KOPT-K1 (cell line): Measurements from ENCODE around the gene LDAF1.

ENCODE experiments used
- H3K27ac ChIP-seq: fragments of 200-600 bp; sonication (generic); 2 replicates; pipeline ENCODE4 v1.5.1; 2016; ENCODE audit warnings: antibody characterized with exemption, mild to moderate bottlenecking, low read depth, low read length; ENCODE audit not compliant: poor library complexity, severe bottlenecking
- H3K36me3 ChIP-seq: fragments of 200-600 bp; sonication (generic); 2 replicates; pipeline ENCODE4 v1.5.1; 2017; ENCODE audit warnings: antibody characterized with exemption, mild to moderate bottlenecking, low read length, moderate library complexity; ENCODE audit not compliant: insufficient read depth
- H3K9me3 ChIP-seq: fragments of 200-600 bp; sonication (generic); 2 replicates; pipeline ENCODE4 v1.5.1; 2017; ENCODE audit warnings: antibody characterized with exemption, low read length, mild to moderate bottlenecking; ENCODE audit not compliant: insufficient read depth, poor library complexity, severe bottlenecking

Gene LDAF1

GRCh38 chr16:21197621-21198020 lies 39.1 kb downstream of the LDAF1 start:
- no peak overlapping the region for H3K27ac ChIP-seq
- no peaks in the 10 kb centered on the region for H3K36me3 ChIP-seq

GRCh38 chr16:21199607-21200218 lies 41.2 kb downstream of the LDAF1 start:
- H3K27ac ChIP-seq: no peak overlapping the region
- no peaks in the 10 kb centered on the region for H3K9me3 ChIP-seq
- H3K36me3 ChIP-seq: no peaks in the 10 kb centered on the region

More at GRCh38 chr16:21197621-21198020, 39.1 kb downstream of the LDAF1 start:
- H3K9me3 ChIP-seq: no peaks in the 10 kb centered on the region

GRCh38 chr16:21203155-21203797 lies 44.8 kb downstream of the LDAF1 start:
- no peak overlapping the region for H3K27ac ChIP-seq
- H3K9me3 ChIP-seq: no peaks in the 10 kb centered on the region
- H3K36me3 ChIP-seq: no peaks in the 10 kb centered on the region

- no peaks in the 10 kb centered on the region for H3K9me3 ChIP-seq
- no peak overlapping the region for H3K27ac ChIP-seq
- no peaks in the 10 kb centered on the region for H3K36me3 ChIP-seq
Observed at GRCh38 chr16:21205303-21205702, 46.8 kb downstream of the LDAF1 start.

- Histone ChIP-seq H3K9me3 (no peaks in the 10 kb centered on the region), H3K36me3 (no peaks in the 10 kb centered on the region), H3K27ac (no peak overlapping the region)
Observed at GRCh38 chr16:21206550-21206949, 48.1 kb downstream of the LDAF1 start.

- H3K9me3 ChIP-seq: no peaks in the 10 kb centered on the region
- no peaks in the 10 kb centered on the region for H3K36me3 ChIP-seq
- no peak overlapping the region for H3K27ac ChIP-seq
Observed at GRCh38 chr16:21208446-21209230, 50.2 kb downstream of the LDAF1 start.

GRCh38 chr16:21211486-21211885 lies 53.0 kb downstream of the LDAF1 start, which contains the start of gene ZP2:
Gene ZP2, minus strand, starts transcription at chr16:21211574. Its CDS starts 27 bp downstream, at chr16:21211547.
- no peaks in the 10 kb centered on the region for H3K36me3 ChIP-seq
- no peaks in the 10 kb centered on the region for H3K9me3 ChIP-seq
- H3K27ac ChIP-seq: no peak within 1 kb of the TSS

- H3K27ac ChIP-seq: no peak overlapping the region
- no peaks in the 10 kb centered on the region for H3K36me3 ChIP-seq
- H3K9me3 ChIP-seq: no peaks in the 10 kb centered on the region
Observed at GRCh38 chr16:21214086-21214485, 55.6 kb downstream of the LDAF1 start.

GRCh38 chr16:21217121-21217520 lies 58.6 kb downstream of the LDAF1 start:
- H3K9me3 ChIP-seq: no peaks in the 10 kb centered on the region
- H3K36me3 ChIP-seq: no peaks in the 10 kb centered on the region
- no peak overlapping the region for H3K27ac ChIP-seq

- Histone ChIP-seq H3K9me3 (no peaks in the 10 kb centered on the region), H3K36me3 (no peaks in the 10 kb centered on the region), H3K27ac (no peak overlapping the region)
Observed at GRCh38 chr16:21218153-21218552, 59.7 kb downstream of the LDAF1 start.

- Histone ChIP-seq H3K36me3 (no peaks in the 10 kb centered on the region), H3K27ac (no peak overlapping the region)
Observed at GRCh38 chr16:21219551-21219950, 61.1 kb downstream of the LDAF1 start.

GRCh38 chr16:21222495-21223337 lies 64.2 kb downstream of the LDAF1 start:
- no peak overlapping the region for H3K27ac ChIP-seq
- H3K36me3 ChIP-seq: no peaks in the 10 kb centered on the region
- H3K9me3 ChIP-seq: no peaks in the 10 kb centered on the region

More at GRCh38 chr16:21219551-21219950, 61.1 kb downstream of the LDAF1 start:
- H3K9me3 ChIP-seq: no peaks in the 10 kb centered on the region

- Histone ChIP-seq H3K9me3 (no peaks in the 10 kb centered on the region), H3K36me3 (no peaks in the 10 kb centered on the region)
Observed at GRCh38 chr16:21223787-21224186, 65.3 kb downstream of the LDAF1 start.

GRCh38 chr16:21224800-21225199 lies 66.3 kb downstream of the LDAF1 start:
- H3K36me3 ChIP-seq: no peaks in the 10 kb centered on the region
- H3K27ac ChIP-seq: no peak overlapping the region
- no peaks in the 10 kb centered on the region for H3K9me3 ChIP-seq

More at GRCh38 chr16:21223787-21224186, 65.3 kb downstream of the LDAF1 start:
- no peak overlapping the region for H3K27ac ChIP-seq

- no peak overlapping the region for H3K27ac ChIP-seq
- no peaks in the 10 kb centered on the region for H3K36me3 ChIP-seq
- H3K9me3 ChIP-seq: no peaks in the 10 kb centered on the region
Observed at GRCh38 chr16:21226749-21227148, 68.3 kb downstream of the LDAF1 start.
